GM20000 (cell line): ENCODE measurements around the gene ETV3.

Experiments used
- DNase-seq: peaks from one replicate; pipeline ENCODE4 v3.0.0; 2012; ENCODE audit warnings: low spot score
- CTCF ChIP-seq: IDR thresholded peaks from 2 replicates; pipeline ENCODE4 v1.5.1; 2012; ENCODE audit warnings: mild to moderate bottlenecking, control low read depth; ENCODE audit errors: extremely low read depth, missing control alignments

ETV3 gene

DNA sequence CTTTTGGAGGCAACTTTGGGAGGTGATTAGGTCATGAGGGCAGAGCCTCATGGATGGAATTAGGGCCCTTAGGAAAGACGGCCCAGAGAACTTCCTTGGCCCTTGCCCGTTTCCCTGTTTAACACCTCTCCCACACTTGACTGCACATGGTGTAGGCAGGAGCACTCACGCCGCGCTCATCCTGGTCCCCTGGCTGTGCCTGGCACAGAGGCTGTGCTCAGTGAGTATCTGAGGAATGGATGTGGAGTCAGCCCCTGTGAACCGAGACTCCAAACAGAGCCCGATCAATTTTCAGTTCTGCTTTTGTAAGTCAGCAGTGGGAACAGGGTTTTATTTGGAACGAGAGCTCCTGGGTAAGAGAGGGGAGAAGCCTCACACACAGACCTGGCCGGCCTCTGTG is 29.8 kb upstream of the ETV3 start:
- no peak for DNase-seq
- TF ChIP-seq CTCF: no peak

DNA sequence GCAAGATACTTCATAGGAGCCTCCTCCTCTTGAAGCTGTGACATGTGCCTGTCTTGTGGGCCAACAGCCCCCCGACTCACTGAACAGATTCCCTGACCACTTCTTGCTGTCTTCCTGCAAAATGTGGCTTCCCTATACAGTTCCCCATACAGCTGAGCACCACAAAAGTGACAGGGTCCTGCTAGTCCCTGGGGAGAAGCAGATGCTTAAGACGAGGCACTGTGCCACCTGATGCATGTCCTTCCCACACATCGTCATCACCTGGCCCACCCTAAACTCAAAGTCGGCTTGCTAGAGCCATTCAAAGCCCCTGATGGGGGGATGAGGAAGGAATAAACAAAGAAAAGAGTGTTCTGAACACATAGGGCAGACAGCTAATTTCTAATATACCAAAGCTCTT is 29.2 kb upstream of the ETV3 start:
- no peak for TF ChIP-seq CTCF
- no peak for DNase-seq

DNA sequence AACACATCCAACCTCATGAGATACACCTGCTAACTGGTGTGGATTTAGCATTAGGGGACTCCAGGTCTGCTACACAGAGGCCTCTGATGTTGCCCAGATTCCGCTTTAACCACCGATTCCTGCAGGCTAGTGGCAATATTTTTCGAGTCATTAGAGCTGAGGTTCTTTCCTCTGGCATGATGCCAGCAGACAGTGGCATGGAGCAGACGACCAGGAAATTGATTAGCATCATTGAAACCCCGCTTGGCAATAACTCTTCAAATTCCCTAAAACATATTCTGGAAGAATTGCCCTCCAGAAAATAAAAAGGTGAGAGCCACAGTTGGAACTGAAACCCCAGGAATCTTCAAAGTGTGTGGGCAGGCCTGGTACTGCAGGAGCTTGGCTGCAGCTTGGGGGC is 28.4 kb upstream of the ETV3 start:
- TF ChIP-seq CTCF: no peak
- no peak for DNase-seq

DNA sequence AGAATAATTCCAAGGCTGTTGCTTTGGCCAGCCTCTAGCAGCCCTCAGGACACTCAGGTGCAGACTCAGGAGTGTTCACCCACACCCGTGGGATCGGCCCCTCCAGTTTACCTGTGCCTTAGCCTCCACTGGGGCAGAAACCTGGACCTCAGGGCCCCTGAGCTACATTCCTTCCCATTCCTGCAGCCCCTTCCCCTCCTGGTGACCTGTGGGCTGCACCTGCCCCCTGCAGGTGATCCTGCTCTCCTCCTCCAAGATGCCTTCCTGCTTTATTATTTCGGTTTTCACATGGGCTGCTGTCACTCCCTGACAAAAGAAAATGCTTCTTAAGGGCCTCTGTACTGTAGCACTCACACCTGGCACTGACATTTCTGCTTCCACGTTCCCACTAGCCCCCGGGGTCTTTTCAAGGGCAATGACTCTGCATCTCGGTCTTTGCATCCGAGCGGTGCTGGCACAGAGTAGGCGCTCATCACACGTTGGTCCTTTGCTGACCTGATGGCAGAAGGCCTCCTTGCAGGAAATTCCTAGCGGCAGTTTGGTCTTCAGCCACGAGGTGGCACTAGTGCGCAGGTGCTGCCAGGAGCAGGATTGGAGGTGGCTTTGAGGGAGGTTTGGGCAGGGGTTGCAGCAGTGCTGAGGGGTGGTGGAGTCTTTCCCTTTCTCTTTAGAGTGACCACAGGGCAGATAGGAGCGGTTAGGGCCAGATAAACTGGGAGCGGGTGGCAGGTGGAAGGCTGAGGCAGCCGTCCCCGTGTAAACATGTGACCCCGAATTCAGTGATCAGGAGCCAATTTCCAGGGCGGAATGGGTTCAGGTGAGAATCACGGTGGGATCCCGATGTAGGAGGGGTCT is 25.3 kb upstream of the ETV3 start:
- peak; percentile 73 for DNase-seq
- TF ChIP-seq CTCF: peak; percentile 80

DNA sequence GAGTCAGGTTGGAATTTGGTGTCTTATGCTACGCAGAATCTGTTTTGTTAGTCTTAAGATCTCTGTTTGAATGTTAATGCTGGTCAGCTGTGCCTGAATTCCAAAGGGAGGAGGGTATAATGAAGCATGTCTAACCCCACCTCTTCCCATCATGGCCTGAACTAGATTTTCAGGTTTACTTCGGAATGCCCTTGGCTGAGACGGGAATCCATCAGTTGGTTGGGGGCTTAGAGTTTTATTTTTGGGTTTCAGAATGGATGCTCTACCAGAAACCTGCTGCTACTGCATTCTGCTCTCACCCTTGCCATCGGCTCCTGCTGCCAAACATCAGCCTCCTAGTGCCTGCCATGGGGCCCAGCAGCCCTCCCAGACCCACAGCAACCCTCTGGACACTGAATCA is 24.1 kb upstream of the ETV3 start:
- DNase-seq: no peak
- no peak for TF ChIP-seq CTCF

GRCh38 chr1:157161901-157162300 is 23.7 kb upstream of the ETV3 start:
- no peak for DNase-seq
- no peak for TF ChIP-seq CTCF

GRCh38 chr1:157158967-157159366 is 20.8 kb upstream of the ETV3 start:
- no peak for DNase-seq
- no peak for TF ChIP-seq CTCF
